A549 treated with CORT108297 at 1 μM for 4 hours (cell line): ENCODE data around the gene SRSF8. TPM values are rescaled to one million over a fixed set of nuclear protein-coding genes. Genes with fewer than 3 reads are reported as not detected.

ENCODE experiments used
- total RNA-seq: library from RNA; stranded (reverse); fragments of 200-300 nt; extraction: Qiagen RNA extraction; gene quantifications from 5 replicates; pipeline ENCODE4 v1.2.3, GENCODE V29; 2022

The SRSF8 gene, protein sequence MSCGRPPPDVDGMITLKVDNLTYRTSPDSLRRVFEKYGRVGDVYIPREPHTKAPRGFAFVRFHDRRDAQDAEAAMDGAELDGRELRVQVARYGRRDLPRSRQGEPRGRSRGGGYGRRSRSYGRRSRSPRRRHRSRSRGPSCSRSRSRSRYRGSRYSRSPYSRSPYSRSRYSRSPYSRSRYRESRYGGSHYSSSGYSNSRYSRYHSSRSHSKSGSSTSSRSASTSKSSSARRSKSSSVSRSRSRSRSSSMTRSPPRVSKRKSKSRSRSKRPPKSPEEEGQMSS
- 17.1 to 21.4 TPM (median 19.7 TPM) in 5 replicates for total RNA-seq

DNA sequence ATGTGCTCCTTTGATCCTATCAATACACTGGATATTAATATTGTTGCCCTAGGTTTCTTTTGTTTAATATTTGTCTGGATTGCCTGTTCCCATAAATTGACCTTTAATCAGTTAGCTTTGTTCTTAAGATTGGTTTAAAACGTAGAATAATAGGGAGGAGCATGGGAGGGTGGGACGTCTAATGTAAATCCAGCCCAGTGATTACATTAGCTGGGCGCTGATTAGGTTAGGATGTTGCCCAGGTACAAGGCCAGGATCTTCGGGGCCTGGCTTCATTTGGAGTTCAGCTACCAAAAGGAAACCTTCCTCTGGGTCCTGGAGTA, at the start of gene SRSF8:
Gene SRSF8 (plus strand): TSS at position 204 of the 323 bp plus-strand sequence. CDS start 308 bp downstream, outside the sequence.

DNA sequence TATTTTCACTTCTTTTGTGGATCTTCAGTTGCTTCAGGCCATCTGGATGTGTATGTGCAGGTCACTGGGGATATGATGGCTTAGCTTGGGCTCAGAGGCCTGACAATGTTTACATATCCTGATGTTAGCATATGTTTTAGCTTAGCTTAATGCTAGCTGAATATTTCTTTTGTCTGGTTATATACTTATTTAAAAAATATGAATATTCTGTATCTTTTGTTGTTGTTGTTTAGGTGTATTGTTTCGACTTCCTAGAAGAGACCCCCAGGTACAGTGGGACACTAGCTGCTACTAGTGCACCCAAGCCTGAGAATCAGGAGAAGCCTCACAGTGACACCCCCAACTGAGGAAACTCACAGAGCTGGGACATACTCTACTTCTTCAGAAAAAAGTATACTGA, 41.8 kb upstream of the SRSF8 start, which contains the start of gene KDM4E:
Gene KDM4E (plus strand): TSS at position 301 of the 400 bp plus-strand sequence. CDS start 300 bp downstream, outside the sequence.

DNA sequence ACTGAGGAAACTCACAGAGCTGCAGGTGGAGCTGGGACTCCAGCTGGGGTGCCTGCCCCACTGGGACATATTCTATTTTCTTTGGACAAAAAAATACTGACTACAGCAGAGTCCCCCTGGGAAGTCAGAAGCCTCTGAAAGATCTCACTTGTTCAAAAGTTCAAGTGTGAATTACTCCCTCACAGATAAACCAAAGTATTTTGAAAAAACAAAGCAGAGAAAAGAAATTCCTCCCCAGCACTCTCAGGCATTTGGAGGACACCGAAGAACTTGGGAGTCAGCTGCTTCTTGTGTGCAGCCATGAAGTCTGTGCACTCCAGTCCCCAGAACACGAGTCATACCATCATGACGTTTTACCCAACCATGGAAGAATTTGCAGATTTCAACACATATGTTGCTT, 17.6 kb upstream of the SRSF8 start, which contains the start of gene KDM4F:
Gene KDM4F (plus strand): TSS at position 301 of the 400 bp plus-strand sequence.

DNA sequence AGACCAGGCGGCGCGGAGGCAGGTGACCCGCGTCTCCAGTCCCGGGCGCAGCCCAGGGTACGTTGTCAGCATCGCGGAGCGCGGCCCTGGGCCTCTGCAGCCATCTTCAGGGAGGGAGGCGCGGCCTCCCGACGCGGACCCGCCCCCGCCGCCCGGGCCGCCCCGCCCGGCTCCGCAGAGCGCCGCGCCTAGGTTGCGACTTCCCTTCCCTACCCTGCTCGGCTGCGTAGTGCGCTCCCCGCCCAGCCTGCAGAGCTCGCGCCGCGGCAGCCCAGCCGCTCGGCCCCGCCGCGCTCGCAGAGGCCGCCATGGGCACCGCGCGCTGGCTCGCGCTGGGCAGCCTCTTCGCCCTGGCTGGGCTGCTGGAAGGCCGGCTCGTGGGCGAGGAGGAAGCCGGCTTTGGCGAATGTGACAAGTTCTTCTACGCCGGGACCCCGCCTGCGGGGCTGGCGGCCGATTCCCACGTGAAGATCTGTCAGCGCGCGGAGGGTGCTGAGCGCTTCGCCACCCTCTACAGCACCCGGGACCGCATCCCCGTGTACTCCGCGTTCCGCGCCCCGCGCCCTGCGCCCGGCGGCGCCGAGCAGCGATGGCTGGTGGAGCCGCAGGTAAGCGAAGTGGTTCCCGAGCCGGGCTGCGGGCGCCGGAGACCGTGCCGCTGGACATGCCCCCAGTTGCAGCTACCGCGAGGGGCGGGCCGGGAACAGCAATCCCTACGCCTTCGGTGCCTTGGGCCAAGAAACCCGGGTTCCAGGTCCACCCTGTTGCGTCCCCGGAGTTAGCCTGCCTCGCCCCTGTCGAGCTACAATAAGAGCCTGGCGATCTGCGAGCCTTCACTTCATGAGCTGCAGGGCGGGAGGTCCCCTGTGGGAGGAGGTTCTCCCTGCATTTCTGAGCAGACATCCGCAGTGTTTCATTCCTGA, 23.2 kb downstream of the SRSF8 start, which contains the start of gene ENDOD1:
Gene ENDOD1 (plus strand): TSS at position 227 of the 923 bp plus-strand sequence. CDS start 82 bp downstream, at position 309.

Other genes with a start within 250 kb of the SRSF8 start
- 27.0 to 33.0 TPM (median 29.9 TPM) in 5 replicates for gene CWC15, start 93.4 kb upstream of the SRSF8 start, total RNA-seq
- 0.26 to 0.45 TPM (median 0.39 TPM) in 5 replicates for gene KDM4D, start 93.2 kb upstream of the SRSF8 start, total RNA-seq
- gene KDM4E, start 41.7 kb upstream of the SRSF8 start, total RNA-seq = not detected in 5 replicates
- not detected in 5 replicates for gene KDM4F, start 17.5 kb upstream of the SRSF8 start, total RNA-seq
- 12.8 to 15.8 TPM (median 14.0 TPM) in 5 replicates for gene ENDOD1, start 22.9 kb downstream of the SRSF8 start, total RNA-seq
- gene SESN3, start 164.3 kb downstream of the SRSF8 start, total RNA-seq = 0.08 to 0.14 TPM (median 0.11 TPM) in 5 replicates